ENCODE measurements around the gene PSMF1. TPM values are rescaled to one million over a fixed set of nuclear protein-coding genes. Genes with fewer than 3 reads are reported as not detected.

PSMF1 gene
- total RNA-seq, 1 donor from 2014 or later: 46.8 TPM

DNA sequence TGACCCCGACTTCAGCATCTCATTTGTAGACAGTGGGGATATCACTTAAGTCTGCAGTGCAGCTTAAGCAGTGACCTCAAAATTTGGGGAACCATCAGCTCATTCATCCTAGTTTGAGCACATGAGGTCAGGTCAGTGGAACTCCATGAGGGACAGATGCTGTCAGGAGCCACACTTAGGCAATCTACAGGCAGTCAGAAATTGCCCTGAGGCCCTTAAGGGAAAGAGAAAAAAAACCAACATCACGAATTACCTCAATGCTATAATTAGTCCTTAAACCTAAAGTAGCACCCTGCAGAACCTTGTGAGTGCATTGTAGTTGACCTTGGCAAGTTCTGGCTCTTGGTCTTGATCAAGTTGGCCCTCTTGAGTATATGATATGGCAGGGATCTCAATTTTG, 45.3 kb downstream of the PSMF1 start:
- Histone ChIP-seq H3K9me3 (no peaks in the 10 kb centered on the region), H3K4me3 (no peak overlapping the region), H3K4me1 (no peaks in the 10 kb centered on the region), H3K27ac (no peak overlapping the region), H3K36me3 (peaks cover 67 to 77% of the 10 kb centered on the region in 2 donors), H3K27me3 (no peaks in the 10 kb centered on the region)
- intact Hi-C loops (cut with DNase I): no loop called here
- TF ChIP-seq, protein P1, sequence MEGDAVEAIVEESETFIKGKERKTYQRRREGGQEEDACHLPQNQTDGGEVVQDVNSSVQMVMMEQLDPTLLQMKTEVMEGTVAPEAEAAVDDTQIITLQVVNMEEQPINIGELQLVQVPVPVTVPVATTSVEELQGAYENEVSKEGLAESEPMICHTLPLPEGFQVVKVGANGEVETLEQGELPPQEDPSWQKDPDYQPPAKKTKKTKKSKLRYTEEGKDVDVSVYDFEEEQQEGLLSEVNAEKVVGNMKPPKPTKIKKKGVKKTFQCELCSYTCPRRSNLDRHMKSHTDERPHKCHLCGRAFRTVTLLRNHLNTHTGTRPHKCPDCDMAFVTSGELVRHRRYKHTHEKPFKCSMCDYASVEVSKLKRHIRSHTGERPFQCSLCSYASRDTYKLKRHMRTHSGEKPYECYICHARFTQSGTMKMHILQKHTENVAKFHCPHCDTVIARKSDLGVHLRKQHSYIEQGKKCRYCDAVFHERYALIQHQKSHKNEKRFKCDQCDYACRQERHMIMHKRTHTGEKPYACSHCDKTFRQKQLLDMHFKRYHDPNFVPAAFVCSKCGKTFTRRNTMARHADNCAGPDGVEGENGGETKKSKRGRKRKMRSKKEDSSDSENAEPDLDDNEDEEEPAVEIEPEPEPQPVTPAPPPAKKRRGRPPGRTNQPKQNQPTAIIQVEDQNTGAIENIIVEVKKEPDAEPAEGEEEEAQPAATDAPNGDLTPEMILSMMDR (IDR thresholded peaks at IDR 0.05): no peak
- DNase-seq (ENCODE audit: low spot score in 2 of 2): no peak

DNA sequence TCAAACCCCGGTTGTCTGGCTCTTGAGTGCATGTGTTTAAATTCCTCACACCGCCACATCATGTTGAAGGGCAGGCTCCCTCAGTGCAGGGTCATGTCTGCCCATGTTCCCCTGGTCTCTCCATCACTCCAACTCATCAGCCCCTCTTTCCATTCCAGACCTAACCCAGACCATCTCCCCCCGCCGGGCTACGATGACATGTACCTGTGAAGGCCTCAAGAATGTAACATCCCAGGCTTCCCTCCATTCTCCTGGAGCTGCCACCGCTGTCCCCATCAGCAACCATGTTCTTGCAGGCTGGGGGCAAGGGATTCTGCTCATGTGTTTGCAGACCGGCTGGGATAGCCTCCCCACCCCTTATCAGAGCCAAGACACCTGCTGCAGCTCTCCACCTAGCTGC, 46.5 kb downstream of the PSMF1 start:
- peaks cover 74 to 83% of the 10 kb centered on the region in 2 donors for H3K36me3 ChIP-seq
- no peak overlapping the region for H3K4me3 ChIP-seq
- intact Hi-C loops (cut with DNase I): no loop called here
- DNase-seq (ENCODE audit: low spot score in 2 of 2): no peak
- H3K27ac ChIP-seq: no peak overlapping the region
- TF ChIP-seq, protein P1 (IDR thresholded peaks at IDR 0.05): no peak
- no peaks in the 10 kb centered on the region for H3K4me1 ChIP-seq
- H3K9me3 ChIP-seq: no peaks in the 10 kb centered on the region
- no peaks in the 10 kb centered on the region for H3K27me3 ChIP-seq

DNA sequence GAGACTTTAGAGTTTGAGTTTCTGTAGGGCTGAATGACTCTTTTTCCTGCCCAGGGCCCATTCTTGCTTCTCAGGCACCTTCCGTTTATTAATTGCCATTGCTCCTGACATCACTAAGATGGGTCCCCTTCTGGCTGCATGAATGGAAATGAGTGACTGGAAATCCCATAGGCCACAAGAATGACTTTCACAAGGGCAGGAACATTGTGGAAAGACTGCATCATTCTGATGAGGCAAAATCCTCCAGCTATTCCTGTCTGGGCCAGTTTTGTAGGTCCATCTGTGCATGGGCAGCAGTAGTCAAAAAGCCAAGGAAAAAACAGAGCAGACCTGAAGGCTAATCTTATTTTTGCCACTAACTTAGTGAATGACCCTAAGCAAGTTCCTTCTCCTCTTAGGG, 47.1 kb downstream of the PSMF1 start:
- Histone ChIP-seq H3K27ac (no peak overlapping the region), H3K36me3 (peaks cover 74 to 86% of the 10 kb centered on the region in 2 donors), H3K9me3 (no peaks in the 10 kb centered on the region), H3K4me1 (no peaks in the 10 kb centered on the region), H3K27me3 (no peaks in the 10 kb centered on the region), H3K4me3 (no peak overlapping the region)
- intact Hi-C loops (cut with DNase I): no loop called here
- DNase-seq (ENCODE audit: low spot score in 2 of 2): no peak
- TF ChIP-seq, protein P1 (IDR thresholded peaks at IDR 0.05): no peak

DNA sequence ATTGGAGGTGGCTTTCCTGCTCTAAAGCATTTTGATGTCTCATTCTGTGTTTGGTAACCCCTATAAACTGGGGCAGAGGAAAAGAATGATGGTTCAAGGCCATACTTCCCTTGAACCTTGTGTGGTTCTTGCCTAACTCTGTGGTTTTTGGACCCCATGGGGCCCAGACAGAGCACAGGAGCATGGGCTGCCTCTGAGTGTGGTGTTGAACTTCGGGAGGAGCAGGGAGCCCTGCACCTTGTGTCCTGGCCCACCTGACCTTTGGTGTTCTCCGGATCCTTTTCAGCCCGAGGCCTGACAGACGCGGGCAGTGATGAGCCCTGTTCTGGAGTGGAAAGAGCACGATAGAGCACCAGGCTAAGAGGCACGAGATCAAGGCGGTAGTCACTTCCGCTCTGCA, 47.5 kb downstream of the PSMF1 start:
- H3K4me3 ChIP-seq: no peak overlapping the region
- intact Hi-C loops (cut with DNase I): no loop called here
- no peak overlapping the region for H3K27ac ChIP-seq
- peaks cover 71 to 86% of the 10 kb centered on the region in 2 donors for H3K36me3 ChIP-seq
- TF ChIP-seq, protein P1 (IDR thresholded peaks at IDR 0.05): no peak
- H3K27me3 ChIP-seq: no peaks in the 10 kb centered on the region
- no peak for DNase-seq (ENCODE audit: low spot score in 2 of 2)
- no peaks in the 10 kb centered on the region for H3K4me1 ChIP-seq
- H3K9me3 ChIP-seq: no peaks in the 10 kb centered on the region

DNA sequence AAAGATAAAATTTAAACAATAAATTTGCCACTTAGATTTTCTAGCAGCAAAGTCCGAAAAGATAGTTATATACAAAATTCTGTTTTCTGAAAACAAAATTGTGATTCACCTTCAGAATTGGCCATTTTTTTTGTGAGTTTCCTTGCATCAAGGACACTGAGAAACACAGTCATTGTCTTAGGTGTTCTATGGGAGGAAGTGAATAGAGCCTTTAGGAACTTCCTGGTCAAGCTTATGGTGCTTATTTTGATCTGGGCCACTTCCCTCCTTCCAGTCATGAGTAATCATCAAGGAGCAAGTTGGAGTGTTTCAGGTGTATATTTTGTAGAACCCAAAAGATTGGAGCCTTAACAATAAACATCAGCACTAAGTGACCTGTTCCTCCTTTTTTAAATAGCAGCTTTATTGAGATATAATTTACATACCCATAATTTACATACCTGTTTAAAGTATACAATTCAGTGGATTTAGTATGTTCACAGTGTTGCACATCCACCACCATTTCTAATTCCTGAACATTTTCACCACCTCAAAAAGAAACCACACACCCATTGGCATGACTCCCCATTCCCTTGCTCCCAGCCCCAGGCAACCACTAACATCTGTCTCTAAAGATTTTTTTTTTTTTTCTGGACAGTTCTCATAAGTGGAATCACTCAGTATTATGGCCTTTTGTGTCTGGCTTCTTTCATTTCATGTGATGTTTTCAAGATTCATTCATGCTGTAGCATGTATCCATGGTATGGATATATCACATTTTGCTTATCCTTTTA, 48.7 kb downstream of the PSMF1 start:
- H3K9me3 ChIP-seq: no peaks in the 10 kb centered on the region
- no peak for DNase-seq (ENCODE audit: low spot score in 2 of 2)
- no peak overlapping the region for H3K4me3 ChIP-seq
- H3K27ac ChIP-seq: no peak overlapping the region
- H3K27me3 ChIP-seq: no peaks in the 10 kb centered on the region
- peaks cover 73 to 91% of the 10 kb centered on the region in 2 donors for H3K36me3 ChIP-seq
- TF ChIP-seq, protein P1 (IDR thresholded peaks at IDR 0.05): no peak
- intact Hi-C loops (cut with DNase I): no loop called here
- H3K4me1 ChIP-seq: no peaks in the 10 kb centered on the region
